ENCODE data around the gene NCAPG2. TPM values are rescaled to one million over a fixed set of nuclear protein-coding genes. Genes with fewer than 3 reads are reported as not detected.

The NCAPG2 gene
- polyA plus RNA-seq, 6 donors from 2014 or later: 2.1 to 6.5 (median 4.0) TPM

DNA sequence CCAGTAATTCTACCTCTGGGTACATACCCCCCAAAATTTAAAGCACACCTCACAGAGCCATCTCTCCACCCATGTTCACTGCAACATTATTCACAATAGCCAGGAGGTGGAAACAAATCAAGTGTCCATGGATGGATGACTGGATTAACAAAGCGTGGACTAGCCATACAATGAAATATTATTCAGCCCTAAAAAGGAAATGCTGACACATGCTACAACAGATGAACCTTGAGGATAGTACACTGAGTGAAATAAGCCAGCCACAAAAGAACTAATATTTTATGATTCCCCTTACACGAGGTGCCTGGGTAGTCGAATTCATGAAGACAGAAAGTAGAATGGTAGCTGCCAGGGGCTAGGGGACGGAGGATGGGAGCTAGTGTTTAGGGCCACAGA, 85.9 kb downstream of the NCAPG2 start:
- Mint-ChIP-seq H3K27ac (no peak overlapping the region), H3K36me3 (peaks cover 0 to 4% of the 10 kb centered on the region in 2 donors), H3K4me1 (peaks cover 0 to 2% (median 0%) of the 10 kb centered on the region in 3 donors), H3K4me3 (no peak overlapping the region), H3K27me3 (no peaks in the 10 kb centered on the region), H3K9me3 (peaks cover 0 to 3% (median 0%) of the 10 kb centered on the region in 7 donors)
- ATAC-seq (ENCODE audit: low read depth in 2 of 2) (no peak), DNase-seq (no peak)

DNA sequence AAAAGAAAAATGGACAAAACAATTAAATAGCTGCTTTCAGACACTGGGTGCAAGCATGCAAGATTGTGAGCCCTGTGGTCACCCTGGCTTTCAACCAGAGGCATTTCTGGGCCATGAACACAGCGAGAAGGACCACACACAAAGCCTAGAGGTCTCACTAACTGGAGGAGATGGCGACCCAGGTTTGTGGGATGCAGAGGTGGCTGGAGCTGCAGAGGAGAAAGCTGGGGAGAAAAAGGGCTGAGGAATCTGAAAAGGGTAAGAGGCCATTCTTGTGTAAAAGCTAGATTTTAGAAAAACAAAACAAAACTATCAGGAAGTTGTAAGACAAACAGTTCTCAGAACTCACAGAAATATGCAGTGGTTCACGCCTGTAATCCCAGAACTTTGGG, 86.9 kb downstream of the NCAPG2 start:
- peaks cover 2 to 12% (median 10%) of the 10 kb centered on the region in 3 donors for H3K4me1 Mint-ChIP-seq
- no peak for ATAC-seq (ENCODE audit: low read depth in 2 of 2)
- H3K27ac Mint-ChIP-seq: no peak overlapping the region
- no peak for DNase-seq
- no peaks in the 10 kb centered on the region for H3K36me3 Mint-ChIP-seq
- H3K27me3 Mint-ChIP-seq: no peaks in the 10 kb centered on the region
- peaks cover 0 to 3% (median 0%) of the 10 kb centered on the region in 7 donors for H3K9me3 Mint-ChIP-seq
- H3K4me3 Mint-ChIP-seq: no peak overlapping the region

DNA sequence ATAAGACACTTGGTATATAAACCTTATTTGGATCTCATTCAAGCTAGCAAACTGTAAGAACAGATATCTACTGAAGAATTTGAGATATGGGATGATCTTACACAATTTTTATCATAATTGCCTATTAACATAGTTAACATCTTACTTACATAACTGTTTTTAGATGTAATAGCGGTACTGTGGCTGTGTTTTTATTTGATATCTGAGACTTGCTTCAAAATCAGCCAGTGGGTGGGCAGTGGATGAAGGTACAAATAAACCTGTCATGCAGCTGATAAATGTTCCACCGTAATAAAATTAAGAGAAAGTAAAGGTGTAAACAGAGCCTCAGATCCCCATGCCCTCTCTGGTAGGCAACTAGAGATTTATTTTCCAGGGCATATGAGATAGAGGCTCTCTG, 88.6 kb downstream of the NCAPG2 start:
- H3K27ac Mint-ChIP-seq: no peak overlapping the region
- peaks cover 0 to 3% (median 0%) of the 10 kb centered on the region in 7 donors for H3K9me3 Mint-ChIP-seq
- no peaks in the 10 kb centered on the region for H3K27me3 Mint-ChIP-seq
- DNase-seq (no peak), ATAC-seq (ENCODE audit: low read depth in 2 of 2) (no peak)
- no peak overlapping the region for H3K4me3 Mint-ChIP-seq
- H3K36me3 Mint-ChIP-seq: no peaks in the 10 kb centered on the region
- peaks cover 2 to 16% (median 16%) of the 10 kb centered on the region in 3 donors for H3K4me1 Mint-ChIP-seq

DNA sequence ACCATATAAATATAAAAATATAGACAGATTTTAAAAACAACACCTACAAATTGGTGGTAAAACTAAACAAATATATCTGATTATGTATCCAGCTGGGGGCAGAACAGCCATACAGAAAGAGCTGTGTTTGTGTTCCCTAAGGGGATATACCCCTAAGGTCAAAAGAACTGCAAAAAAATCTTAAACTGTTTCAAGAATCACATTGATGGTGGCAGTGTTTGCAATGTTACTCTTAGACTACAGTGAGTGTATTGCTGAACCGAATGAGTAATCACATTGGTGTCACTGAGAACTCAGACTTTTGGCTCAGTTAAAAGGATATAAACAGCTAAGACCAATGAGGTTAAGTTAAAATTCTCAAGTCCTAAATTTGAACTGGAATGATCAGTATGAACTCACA, 89.9 kb downstream of the NCAPG2 start:
- H3K36me3 Mint-ChIP-seq: no peaks in the 10 kb centered on the region
- no peak overlapping the region for H3K4me3 Mint-ChIP-seq

GRCh38 chr7:158613481-158613880, 91.1 kb downstream of the NCAPG2 start:
- peak overlapping the region in 1 of 6 donors; percentile 52 for H3K27ac Mint-ChIP-seq
- ATAC-seq (ENCODE audit: low read depth in 2 of 2): peak; percentile 47 to 84
- DNase-seq: no peak
- H3K9me3 Mint-ChIP-seq: peaks cover 0 to 5% (median 0%) of the 10 kb centered on the region in 7 donors
- H3K4me1 Mint-ChIP-seq: peaks cover 9 to 19% (median 16%) of the 10 kb centered on the region in 3 donors
- no peaks in the 10 kb centered on the region for H3K36me3 Mint-ChIP-seq
- no peaks in the 10 kb centered on the region for H3K27me3 Mint-ChIP-seq
- H3K4me3 Mint-ChIP-seq: peak overlapping the region in 3 of 8 donors; percentile 24 to 69 (median 64)

More for the DNA sequence above, 89.9 kb downstream of the NCAPG2 start:
- Mint-ChIP-seq H3K9me3 (peaks cover 0 to 3% (median 0%) of the 10 kb centered on the region in 7 donors), H3K27ac (no peak overlapping the region), H3K27me3 (no peaks in the 10 kb centered on the region), H3K4me1 (peaks cover 2 to 16% (median 16%) of the 10 kb centered on the region in 3 donors)
- ATAC-seq (ENCODE audit: low read depth in 2 of 2) (no peak), DNase-seq (no peak)

GRCh38 chr7:158612546-158612945, 92.1 kb downstream of the NCAPG2 start:
- H3K36me3 Mint-ChIP-seq: no peaks in the 10 kb centered on the region
- DNase-seq (no peak), ATAC-seq (ENCODE audit: low read depth in 2 of 2) (no peak)
- H3K27me3 Mint-ChIP-seq: no peaks in the 10 kb centered on the region
- no peak overlapping the region for H3K4me3 Mint-ChIP-seq
- H3K9me3 Mint-ChIP-seq: peaks cover 0 to 5% (median 0%) of the 10 kb centered on the region in 7 donors
- no peak overlapping the region for H3K27ac Mint-ChIP-seq
- H3K4me1 Mint-ChIP-seq: peaks cover 9 to 19% (median 16%) of the 10 kb centered on the region in 3 donors

DNA sequence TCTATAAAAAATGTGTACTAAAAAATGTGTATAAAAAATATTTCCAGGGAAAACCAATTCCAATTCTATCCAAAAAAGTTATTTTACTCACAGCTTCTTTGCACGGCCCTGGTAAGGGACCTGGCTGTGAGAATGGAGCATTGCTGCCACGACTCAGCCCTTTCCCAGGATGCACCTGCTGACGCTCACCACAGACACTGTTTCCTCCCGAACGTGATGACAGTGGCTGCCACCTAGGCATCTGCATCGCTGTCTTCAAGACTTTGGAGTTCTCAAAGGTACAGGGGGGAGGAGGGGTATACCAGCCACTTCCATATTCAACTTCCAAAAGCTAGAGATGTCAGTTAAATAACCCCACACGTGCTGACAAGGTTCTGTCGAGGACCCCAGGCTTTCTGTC, 93.1 kb downstream of the NCAPG2 start:
- Mint-ChIP-seq H3K27ac (peak overlapping the region in 2 of 6 donors; percentile 48 to 63), H3K27me3 (no peaks in the 10 kb centered on the region), H3K9me3 (peaks cover 0 to 5% (median 0%) of the 10 kb centered on the region in 7 donors), H3K4me3 (no peak overlapping the region), H3K4me1 (peaks cover 9 to 19% (median 16%) of the 10 kb centered on the region in 3 donors), H3K36me3 (no peaks in the 10 kb centered on the region)
- DNase-seq: no peak
- no peak for ATAC-seq (ENCODE audit: low read depth in 2 of 2)

GRCh38 chr7:158609313-158609974, 95.2 kb downstream of the NCAPG2 start:
- Mint-ChIP-seq H3K27me3 (no peaks in the 10 kb centered on the region), H3K36me3 (no peaks in the 10 kb centered on the region), H3K4me3 (no peak overlapping the region), H3K9me3 (peaks cover 0 to 5% (median 0%) of the 10 kb centered on the region in 7 donors), H3K27ac (no peak overlapping the region), H3K4me1 (peaks cover 9 to 19% (median 16%) of the 10 kb centered on the region in 3 donors)
- no peak for DNase-seq
- ATAC-seq (ENCODE audit: low read depth in 2 of 2): no peak

DNA sequence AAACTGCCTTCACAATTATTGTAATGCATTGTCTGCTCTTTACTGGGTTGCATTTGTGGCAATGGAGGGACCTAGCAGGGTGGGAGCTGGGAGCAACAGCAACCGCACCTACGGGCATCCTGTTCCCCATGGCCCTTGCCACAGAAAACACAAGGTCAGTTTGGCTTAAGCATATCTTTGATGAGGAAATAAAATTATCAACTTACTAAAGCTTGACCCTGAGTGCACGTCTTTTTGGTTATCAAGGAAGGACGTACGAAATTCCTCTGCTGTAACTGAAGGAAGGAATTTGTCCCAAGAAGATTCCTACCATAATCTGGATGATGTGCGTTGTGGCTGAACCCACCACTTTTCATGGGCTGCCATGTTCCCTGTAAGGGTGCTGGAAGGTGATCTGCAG, 97.0 kb downstream of the NCAPG2 start:
- ATAC-seq (ENCODE audit: low read depth in 2 of 2) (no peak), DNase-seq (no peak)
- H3K27ac Mint-ChIP-seq: no peak overlapping the region
- no peaks in the 10 kb centered on the region for H3K36me3 Mint-ChIP-seq
- H3K27me3 Mint-ChIP-seq: no peaks in the 10 kb centered on the region
- peaks cover 5 to 6% (median 5%) of the 10 kb centered on the region in 3 donors for H3K4me1 Mint-ChIP-seq
- no peak overlapping the region for H3K4me3 Mint-ChIP-seq
- H3K9me3 Mint-ChIP-seq: peaks cover 0 to 5% (median 0%) of the 10 kb centered on the region in 7 donors

DNA sequence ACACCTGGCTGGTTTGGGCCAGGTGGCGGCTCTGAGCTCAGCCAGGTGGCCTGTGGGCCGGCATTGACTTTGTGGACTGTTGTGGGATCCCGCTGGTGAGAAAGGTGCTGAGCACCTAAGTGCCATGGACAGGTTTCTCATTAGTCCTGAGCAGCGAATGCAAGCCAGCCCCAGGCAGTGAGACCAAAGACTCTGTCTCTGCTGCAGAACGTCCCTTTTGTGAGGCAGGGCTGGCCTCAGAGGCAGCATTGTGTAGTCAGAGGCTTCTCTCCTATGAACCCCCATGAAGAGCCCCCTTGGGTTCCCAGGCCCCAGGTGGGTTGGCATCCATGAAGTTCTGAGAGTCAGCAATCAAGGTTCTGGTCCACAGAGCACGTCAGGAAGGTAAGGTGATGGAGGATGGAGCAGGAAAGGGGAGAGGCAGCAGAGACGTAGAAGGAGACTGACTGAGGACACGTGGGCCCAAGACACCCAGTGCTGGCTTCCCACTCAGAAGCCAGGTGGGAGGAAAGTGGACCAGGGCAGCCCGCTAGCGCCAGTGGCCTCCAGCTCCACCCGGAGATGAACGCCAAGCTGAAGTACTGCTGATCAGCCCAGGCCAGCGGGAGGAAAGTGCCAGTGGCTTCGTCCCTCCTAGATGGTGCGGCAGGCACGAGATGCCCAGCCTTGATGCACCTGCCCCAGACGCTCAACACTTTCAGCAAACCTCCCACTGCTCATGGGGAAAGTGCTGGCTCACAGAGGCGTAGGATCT, 97.8 kb downstream of the NCAPG2 start:
- H3K27ac Mint-ChIP-seq: peak overlapping the region in 1 of 6 donors; percentile 56
- no peaks in the 10 kb centered on the region for H3K36me3 Mint-ChIP-seq
- H3K9me3 Mint-ChIP-seq: peaks cover 0 to 5% (median 0%) of the 10 kb centered on the region in 7 donors
- peaks cover 3 to 6% (median 4%) of the 10 kb centered on the region in 3 donors for H3K4me1 Mint-ChIP-seq
- no peaks in the 10 kb centered on the region for H3K27me3 Mint-ChIP-seq
- ATAC-seq (ENCODE audit: low read depth in 2 of 2) (no peak), DNase-seq (no peak)
- H3K4me3 Mint-ChIP-seq: no peak overlapping the region

DNA sequence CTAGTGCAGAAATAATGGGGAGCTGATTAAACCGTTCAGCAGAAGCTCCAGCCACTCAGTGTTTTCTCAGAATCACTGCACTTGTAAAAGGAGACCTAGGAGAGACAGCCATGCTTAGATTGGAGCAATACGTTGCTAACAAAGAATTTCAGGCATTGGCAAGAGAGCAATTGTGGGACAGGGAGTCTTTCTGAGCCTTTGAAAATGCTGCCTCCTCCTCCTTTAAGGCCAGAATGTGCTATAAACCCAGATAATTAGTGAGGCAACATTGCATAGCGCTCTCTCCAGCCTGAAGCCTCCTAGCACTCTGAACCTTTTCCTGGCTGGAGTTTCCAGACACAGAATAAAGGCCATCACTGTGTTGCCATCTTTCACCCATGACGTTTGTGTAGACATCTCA, 98.5 kb downstream of the NCAPG2 start:
- H3K36me3 Mint-ChIP-seq: no peaks in the 10 kb centered on the region
- no peak overlapping the region for H3K27ac Mint-ChIP-seq
- DNase-seq: no peak
- no peaks in the 10 kb centered on the region for H3K27me3 Mint-ChIP-seq
- no peak for ATAC-seq (ENCODE audit: low read depth in 2 of 2)
- no peak overlapping the region for H3K4me3 Mint-ChIP-seq
- H3K4me1 Mint-ChIP-seq: peaks cover 0 to 6% (median 3%) of the 10 kb centered on the region in 3 donors
- peaks cover 0 to 5% (median 0%) of the 10 kb centered on the region in 7 donors for H3K9me3 Mint-ChIP-seq

- no peaks in the 10 kb centered on the region for H3K36me3 Mint-ChIP-seq
- H3K4me3 Mint-ChIP-seq: peak overlapping the region in 1 of 8 donors; percentile 25
- H3K4me1 Mint-ChIP-seq: peaks cover 0 to 1% (median under 1%) of the 10 kb centered on the region in 3 donors
- DNase-seq (no peak), ATAC-seq (ENCODE audit: low read depth in 2 of 2) (no peak)
- no peak overlapping the region for H3K27ac Mint-ChIP-seq
- H3K27me3 Mint-ChIP-seq: no peaks in the 10 kb centered on the region
- peaks cover 0 to under 1% (median 0%) of the 10 kb centered on the region in 7 donors for H3K9me3 Mint-ChIP-seq
Measured at GRCh38 chr7:158603773-158604755, 100.5 kb downstream of the NCAPG2 start.

Measured in naive B cell (primary cell).